IMR-90 (cell line): ENCODE measurements around the gene NEK9. TPM values are rescaled to one million over a fixed set of nuclear protein-coding genes. Genes with fewer than 3 reads are reported as not detected.

Experiments
- ATAC-seq: fragments of 200-7000 bp; cut with Tn5 transposase; 2 replicates; pipeline ENCODE4 v1.9.1; 2020; ENCODE audit warnings: low read depth, mild to moderate bottlenecking, moderate library complexity
- BruUV-seq: library from RNA; stranded (reverse); fragments of 400-500 nt; replicated peaks from 2 replicates; lab custom pipeline; 2021; lab: Mats Ljungman, UMichigan
- CTCF ChIA-PET: fragments of 300-600 bp; formaldehyde crosslinking; extraction: SDS; loops from one replicate; lab custom pipeline; 2021; ENCODE audit warnings: antibody characterized with exemption; lab: Yijun Ruan, JAX
- POLR2A ChIA-PET: fragments of 300-600 bp; sonication (Branson Sonifier 250); formaldehyde crosslinking; loops from one replicate; lab custom pipeline; 2022; ENCODE audit warnings: antibody characterized with exemption; ENCODE audit not compliant: unreplicated experiment; lab: Charles Lee
- DNase-seq: peaks from one replicate; pipeline ENCODE4 v3.0.0; 2013
- H2AFZ ChIP-seq: replicated peaks from 2 replicates; pipeline ENCODE3; 2013; ENCODE audit warnings: low read length, mild to moderate bottlenecking; ENCODE audit not compliant: poor library complexity
- H2AK5ac ChIP-seq: 2 replicates; pipeline ENCODE4 v1.6.1; 2013; ENCODE audit warnings: low read depth, low read length, inconsistent platforms
- H2AK9ac ChIP-seq: replicated peaks from 2 replicates; pipeline ENCODE3; 2013; ENCODE audit warnings: mild to moderate bottlenecking, low read depth, low read length, moderate library complexity; ENCODE audit not compliant: poor library complexity
- H2BK120ac ChIP-seq: 2 replicates; pipeline ENCODE4 v1.6.1; 2013; ENCODE audit warnings: low read depth, low read length, inconsistent platforms
- H2BK15ac ChIP-seq: 3 replicates; pipeline ENCODE4 v1.6.1; 2013; ENCODE audit warnings: low read depth, low read length, inconsistent platforms
- H2BK20ac ChIP-seq: 2 replicates; pipeline ENCODE4 v1.6.1; 2013; ENCODE audit warnings: low read depth, mild to moderate bottlenecking, inconsistent platforms, low read length, moderate library complexity
- H2BK5ac ChIP-seq: 2 replicates; pipeline ENCODE4 v1.6.1; 2013; ENCODE audit warnings: mild to moderate bottlenecking, low read depth, low read length, inconsistent platforms; ENCODE audit not compliant: poor library complexity, severe bottlenecking
- H3K14ac ChIP-seq: replicated peaks from 2 replicates; pipeline ENCODE4 v1.6.1; 2013; ENCODE audit warnings: low read depth, low read length, inconsistent platforms
- H3K18ac ChIP-seq: 2 replicates; pipeline ENCODE4 v1.6.1; 2013; ENCODE audit warnings: low read depth, low read length, control low read depth
- H3K23ac ChIP-seq: 2 replicates; pipeline ENCODE4 v1.6.1; 2013; ENCODE audit warnings: low read depth, low read length, inconsistent platforms
- H3K27ac ChIP-seq: 2 replicates; pipeline ENCODE4 v1.5.1; 2013; ENCODE audit warnings: mild to moderate bottlenecking, control low read depth, low read length; ENCODE audit not compliant: insufficient read depth
- H3K27me3 ChIP-seq: 2 replicates; pipeline ENCODE4 v1.6.1; 2013; ENCODE audit warnings: low read length; ENCODE audit not compliant: control insufficient read depth, insufficient read depth
- H3K36me3 ChIP-seq: 2 replicates; pipeline ENCODE4 v1.6.1; 2013; ENCODE audit warnings: low read length, mixed read lengths; ENCODE audit not compliant: control insufficient read depth, insufficient read depth
- H3K4ac ChIP-seq: 2 replicates; pipeline ENCODE4 v1.6.1; 2013; ENCODE audit warnings: low read depth, low read length, inconsistent platforms
- H3K4me1 ChIP-seq: 2 replicates; pipeline ENCODE4 v1.6.1; 2013; ENCODE audit warnings: low read length, mixed read lengths; ENCODE audit not compliant: control insufficient read depth, insufficient read depth
- H3K4me2 ChIP-seq: 2 replicates; pipeline ENCODE4 v1.6.1; 2013; ENCODE audit warnings: low read depth, mild to moderate bottlenecking, control low read depth, low read length, moderate library complexity
- H3K4me3 ChIP-seq: 2 replicates; pipeline ENCODE4 v1.5.1; 2013; ENCODE audit warnings: low read depth, mild to moderate bottlenecking, control low read depth, low read length, moderate library complexity; ENCODE audit not compliant: insufficient read depth
- H3K56ac ChIP-seq: 2 replicates; pipeline ENCODE4 v1.6.1; 2013; ENCODE audit warnings: low read length, inconsistent platforms; ENCODE audit not compliant: insufficient read depth; ENCODE audit errors: extremely low read depth
- H3K79me1 ChIP-seq, 2 experiments: 2 replicates each; pipeline ENCODE4 v1.6.1; 2013; ENCODE audit warnings: low read length in 2 of 2, inconsistent platforms in 1 of 2, low read depth in 1 of 2
- H3K9ac ChIP-seq: 2 replicates; pipeline ENCODE4 v1.6.1; 2013; ENCODE audit warnings: low read depth, low read length, control low read depth
- H3K9me1 ChIP-seq: 2 replicates; pipeline ENCODE4 v1.6.1; 2013; ENCODE audit warnings: low read length, inconsistent platforms; ENCODE audit not compliant: insufficient read depth
- H3K9me3 ChIP-seq: 2 replicates; pipeline ENCODE4 v1.6.1; 2013; ENCODE audit warnings: low read length; ENCODE audit not compliant: control insufficient read depth, insufficient read depth
- H4K20me1 ChIP-seq: 2 replicates; pipeline ENCODE4 v1.6.1; 2013; ENCODE audit warnings: low read length, inconsistent platforms; ENCODE audit not compliant: insufficient read depth
- H4K5ac ChIP-seq: 2 replicates; pipeline ENCODE4 v1.6.1; 2013; ENCODE audit warnings: mild to moderate bottlenecking, low read depth, low read length, control low read depth
- H4K8ac ChIP-seq, 2 experiments: 2 replicates each; pipeline ENCODE4 v1.6.1; 2013; ENCODE audit warnings: low read depth in 2 of 2, low read length in 2 of 2, control low read depth in 1 of 2, inconsistent platforms in 1 of 2
- H4K91ac ChIP-seq: 2 replicates; pipeline ENCODE4 v1.6.1; 2013; ENCODE audit warnings: low read depth, low read length, inconsistent platforms; ENCODE audit not compliant: insufficient read depth
- BHLHE40 ChIP-seq: fragments of 150-350 bp; IDR thresholded peaks from 2 replicates; pipeline ENCODE4 v1.6.1; 2016; ENCODE audit warnings: mild to moderate bottlenecking, low read depth, low read length
- CEBPB ChIP-seq: IDR thresholded peaks from 2 replicates; pipeline ENCODE4 v1.6.1; 2012; ENCODE audit warnings: low read depth, low read length, improper control_type of control experiment
- CHD1 ChIP-seq: IDR thresholded peaks from 2 replicates; pipeline ENCODE4 v1.6.1; 2012; ENCODE audit warnings: low read depth, low read length, improper control_type of control experiment
- CTCF ChIP-seq: conservative IDR thresholded peaks from 2 replicates; pipeline ENCODE4 v1.5.1; 2012; ENCODE audit warnings: mild to moderate bottlenecking, low read depth, low read length, improper control_type of control experiment
- ELK1 ChIP-seq: fragments of 150-350 bp; IDR thresholded peaks from 2 replicates; pipeline ENCODE4 v1.6.1; 2016; ENCODE audit warnings: low read depth, mild to moderate bottlenecking, low read length, moderate library complexity, borderline replicate concordance
- FOS ChIP-seq: fragments of 150-350 bp; IDR thresholded peaks from 2 replicates; pipeline ENCODE4 v1.6.1; 2016; ENCODE audit warnings: low read depth, low read length
- MAFK ChIP-seq: IDR thresholded peaks from 2 replicates; pipeline ENCODE4 v1.6.1; 2012; ENCODE audit warnings: low read depth, low read length, improper control_type of control experiment
- MAZ ChIP-seq: IDR thresholded peaks from 2 replicates; pipeline ENCODE4 v1.6.1; 2012; ENCODE audit warnings: low read depth, mild to moderate bottlenecking, low read length, improper control_type of control experiment, moderate library complexity, borderline replicate concordance
- MXI1 ChIP-seq: IDR thresholded peaks from 2 replicates; pipeline ENCODE4 v1.6.1; 2012; ENCODE audit warnings: low read depth, mild to moderate bottlenecking, low read length, moderate library complexity, borderline replicate concordance
- NFE2L2 ChIP-seq: fragments of 150-350 bp; IDR thresholded peaks from 2 replicates; pipeline ENCODE4 v1.6.1; 2016; ENCODE audit warnings: low read depth, mild to moderate bottlenecking, low read length
- POLR2A ChIP-seq: IDR thresholded peaks from 2 replicates; pipeline ENCODE4 v1.6.1; 2012; ENCODE audit warnings: mild to moderate bottlenecking, low read depth, low read length
- RAD21 ChIP-seq: IDR thresholded peaks from 2 replicates; pipeline ENCODE4 v1.6.1; 2012; ENCODE audit warnings: low read length, improper control_type of control experiment
- RCOR1 ChIP-seq: IDR thresholded peaks from 2 replicates; pipeline ENCODE4 v1.6.1; 2012; ENCODE audit warnings: mild to moderate bottlenecking, low read length, improper control_type of control experiment; ENCODE audit not compliant: insufficient replicate concordance
- RFX5 ChIP-seq: IDR thresholded peaks from 2 replicates; pipeline ENCODE4 v1.8.0; 2012; ENCODE audit warnings: low read depth, mild to moderate bottlenecking, low read length, moderate library complexity
- SMC3 ChIP-seq: fragments of 150-350 bp; IDR thresholded peaks from 2 replicates; pipeline ENCODE4 v1.6.1; 2016; ENCODE audit warnings: low read depth, mild to moderate bottlenecking, antibody characterized with exemption, low read length, moderate library complexity
- USF2 ChIP-seq: fragments of 150-350 bp; IDR thresholded peaks from 2 replicates; pipeline ENCODE4 v1.6.1; 2017; ENCODE audit warnings: mild to moderate bottlenecking, antibody characterized with exemption, low read length, low read depth
- WGBS, 2 experiments: methylation state at CpG; one replicate each; pipeline versions ENCODE4 v1.1.5 to v1.1.7; 2013; ENCODE audit warnings: missing lambda C conversion rate in 2 of 2; ENCODE audit not compliant: insufficient read length in 1 of 2; ENCODE audit errors: extremely low coverage in 2 of 2; 5-methylcytosine and 5-hydroxymethylcytosine counted together
- dilution Hi-C: fragments of 300-500 bp; cut with HindIII; formaldehyde crosslinking; loops from one replicate; pipeline ENCODE4 v1.14.3; 2018; ENCODE audit warnings: low sequenced_read_pairs; ENCODE audit not compliant: unreplicated experiment
- in situ Hi-C: fragments of 300-500 bp; cut with MboI; formaldehyde crosslinking; loops from 3 replicates; pipeline ENCODE4 v1.14.3; 2019; ENCODE audit warnings: low sequenced_read_pairs, inconsistent platforms, mixed read lengths
- intact Hi-C: fragments of 100-400 bp; cut with micrococcal nuclease; formaldehyde crosslinking; loops from 2 replicates; pipeline ENCODE4 v1.10.0; 2022
- polyA plus RNA-seq, 3 experiments: library from polyadenylated mRNA; depleted of rRNA; stranded (reverse); fragments of >200 nt; gene quantifications; 2 replicates each; pipeline ENCODE4 v1.2.3, GENCODE V29; 2012; ENCODE audit warnings: low replicate concordance in 1 of 3
- total RNA-seq: library from RNA; depleted of rRNA; stranded (reverse); fragments of >200 nt; gene quantifications from 2 replicates; pipeline ENCODE4 v1.2.3, GENCODE V29; 2012

Gene NEK9
- total and polyA plus RNA-seq, 2 of the 4 experiments (the other 2 are of a cell fraction): 22.9 to 23.2 TPM

- Histone ChIP-seq H3K4ac (no peak overlapping the region), H3K36me3 (no peaks in the 10 kb centered on the region), H3K27ac (no peak overlapping the region), H3K18ac (no peak overlapping the region), H2AFZ (no peak overlapping the region), H4K20me1 (peaks cover 79% of the 10 kb centered on the region), H2BK20ac (no peak overlapping the region), H3K9ac (no peak overlapping the region), H2BK120ac (no peak overlapping the region), H3K4me3 (no peak overlapping the region), H4K5ac (no peak overlapping the region), H2BK15ac (no peak overlapping the region), H2AK5ac (no peak overlapping the region), H3K79me1 (peaks cover 11 to 86% of the 10 kb centered on the region in 2 experiments), H2BK5ac (no peak overlapping the region), H3K27me3 (no peaks in the 10 kb centered on the region), H3K23ac (no peak overlapping the region), H4K8ac (no peak overlapping the region), H3K4me1 (peaks cover 5% of the 10 kb centered on the region), H3K56ac (no peak overlapping the region), H4K91ac (no peak overlapping the region), H3K9me3 (no peaks in the 10 kb centered on the region), H2AK9ac (no peak overlapping the region), H3K14ac (no peak overlapping the region), H3K4me2 (no peak overlapping the region), H3K9me1 (peaks cover 12% of the 10 kb centered on the region)
- DNase-seq (no peak), ATAC-seq (no peak)
- intact Hi-C loops (no loop called here), dilution Hi-C loops (no loop called here), in situ Hi-C loops (no loop called here)
- ChIA-PET CTCF (no interaction called here), POLR2A (no interaction called here)
- WGBS, 2 experiments: no CpG with 5 or more reads among the region's 1 CpG
- TF ChIP-seq POLR2A (no peak), MAZ (no peak), MAFK (no peak), RCOR1 (no peak), USF2 (no peak), CHD1 (no peak), FOS (no peak), NFE2L2 (no peak), ELK1 (no peak), CTCF (no peak), BHLHE40 (no peak), SMC3 (no peak), RFX5 (no peak), CEBPB (no peak), MXI1 (no peak), RAD21 (no peak)
- BruUV-seq: no TSS peak
Observed at GRCh38 chr14:75164809-75165208, 38.0 kb upstream of the NEK9 start.
